SIG-M5 treated with dmso at 0.1 percent for 504 hours (cell line): Measurements from ENCODE around the gene SF1.
A peak's percentile ranks its signal among the peaks of the same experiment; 100 is the strongest.

ENCODE experiments used
- DNase-seq: peaks from one replicate; lab custom pipeline; 2025; ENCODE audit not compliant: unreplicated experiment; lab: John Stamatoyannopoulos, UW

Gene SF1

DNA sequence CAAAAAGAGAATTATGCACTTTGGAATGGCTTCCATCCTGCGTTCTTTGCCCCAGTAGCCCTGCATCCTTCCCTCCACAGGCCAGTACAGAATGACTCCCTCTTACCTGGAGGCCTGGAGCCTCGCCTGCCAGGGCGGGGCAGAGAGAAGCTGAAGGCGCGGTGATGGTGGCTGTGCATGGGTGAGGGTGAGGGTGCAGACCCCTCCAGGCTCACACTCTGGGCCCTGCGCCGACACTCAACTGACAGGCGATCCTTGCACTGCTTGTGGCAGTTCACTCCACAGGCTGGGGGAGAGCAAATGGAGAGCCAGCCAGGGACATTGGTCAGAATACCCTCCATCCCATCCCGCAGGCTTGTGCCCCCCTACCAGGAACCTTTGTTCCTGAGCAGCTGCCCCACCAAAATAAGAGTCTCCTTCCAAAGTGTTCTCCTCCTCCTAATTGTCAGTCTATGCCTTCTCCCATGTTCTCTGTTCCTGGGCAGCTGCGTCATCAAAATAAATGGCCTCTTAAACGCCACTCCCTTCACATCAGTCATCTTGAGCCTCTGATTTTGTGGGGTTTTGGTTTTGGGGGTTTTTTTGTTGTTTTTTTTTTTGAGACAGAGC lies 49.5 kb downstream of the SF1 start:
- DNase-seq, result no peak

DNA sequence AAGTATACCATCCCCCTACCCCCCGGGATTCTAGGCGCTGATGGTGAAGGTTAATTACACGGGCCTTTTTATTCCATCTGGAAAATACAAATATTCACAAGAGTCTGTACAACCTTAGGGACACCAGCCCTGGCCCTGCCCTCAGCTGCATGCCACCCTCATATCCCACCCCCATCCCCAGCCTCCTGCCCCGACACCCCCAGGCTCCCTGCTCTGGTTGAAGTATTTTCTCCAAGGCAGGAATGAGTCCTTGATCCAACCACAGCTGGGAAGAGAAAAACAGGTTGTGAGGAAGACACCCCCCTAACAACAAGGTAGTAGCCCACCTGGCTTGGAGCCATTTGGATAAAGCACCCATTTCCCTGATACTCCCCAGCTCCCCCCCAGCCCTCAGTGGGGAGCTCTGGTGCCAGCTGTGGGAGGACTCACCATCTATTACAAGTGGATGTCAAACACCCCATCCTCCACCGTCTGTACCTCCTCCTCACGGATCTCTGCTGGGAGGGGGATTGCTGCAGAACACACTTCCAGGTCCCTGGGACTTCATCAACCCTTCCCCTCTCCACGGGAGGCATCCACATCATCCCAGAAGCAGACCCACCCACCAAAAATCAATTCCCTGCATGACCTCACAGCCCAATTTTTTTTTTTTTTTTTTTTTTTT lies 51.3 kb downstream of the SF1 start:
- DNase-seq, result no peak

DNA sequence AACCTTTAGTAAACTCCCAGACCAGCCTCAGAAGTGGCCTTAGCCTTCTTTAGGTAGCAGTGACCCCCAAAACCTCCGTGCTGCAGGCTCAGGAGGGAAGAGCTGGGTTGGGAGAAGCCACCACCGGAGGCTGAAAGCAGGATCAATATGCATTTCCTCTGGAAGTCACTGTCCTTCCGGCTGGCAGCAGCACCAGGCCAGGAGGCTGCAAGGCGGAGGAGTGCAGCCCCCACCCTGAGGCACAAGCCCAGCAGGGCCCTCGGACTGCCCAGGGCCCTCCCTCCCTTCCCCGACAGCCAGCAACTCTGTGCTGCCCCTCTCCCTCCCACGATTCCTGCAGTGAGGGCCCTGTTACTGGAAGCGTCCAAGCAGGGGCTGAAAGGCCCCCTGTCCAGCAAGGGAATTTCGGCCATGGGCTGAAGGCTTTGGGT lies 52.1 kb downstream of the SF1 start:
- no peak for DNase-seq

DNA sequence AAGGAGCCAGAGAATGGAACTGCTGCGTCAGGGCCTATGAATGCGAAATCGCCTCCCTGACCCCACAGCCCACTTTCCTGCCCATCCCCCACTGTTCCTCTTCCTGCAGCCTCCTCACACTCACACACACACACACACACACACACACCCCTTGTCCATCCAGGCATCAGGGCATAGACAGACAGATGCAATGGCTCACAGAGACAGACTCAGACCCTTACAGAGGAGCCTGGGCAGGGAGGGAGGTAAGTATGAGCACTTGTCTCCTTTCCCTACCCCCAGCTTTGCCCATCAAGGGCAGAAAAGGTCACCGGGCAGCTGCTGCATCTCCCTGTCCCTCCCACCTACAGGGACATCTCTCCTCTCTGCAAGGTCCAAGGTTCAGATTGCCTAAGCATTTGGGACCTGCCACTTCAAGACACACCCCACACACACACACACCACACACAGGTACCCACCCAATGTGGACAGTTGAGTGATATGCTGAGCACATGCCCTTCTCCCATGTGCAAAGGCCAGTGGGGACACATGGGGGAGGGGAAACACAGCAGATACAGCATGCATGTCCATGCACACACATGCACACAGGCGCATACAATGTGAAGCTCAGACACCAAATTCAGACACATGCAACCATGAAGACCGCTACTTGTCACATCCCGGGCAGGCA lies 53.3 kb downstream of the SF1 start:
- no peak for DNase-seq

DNA sequence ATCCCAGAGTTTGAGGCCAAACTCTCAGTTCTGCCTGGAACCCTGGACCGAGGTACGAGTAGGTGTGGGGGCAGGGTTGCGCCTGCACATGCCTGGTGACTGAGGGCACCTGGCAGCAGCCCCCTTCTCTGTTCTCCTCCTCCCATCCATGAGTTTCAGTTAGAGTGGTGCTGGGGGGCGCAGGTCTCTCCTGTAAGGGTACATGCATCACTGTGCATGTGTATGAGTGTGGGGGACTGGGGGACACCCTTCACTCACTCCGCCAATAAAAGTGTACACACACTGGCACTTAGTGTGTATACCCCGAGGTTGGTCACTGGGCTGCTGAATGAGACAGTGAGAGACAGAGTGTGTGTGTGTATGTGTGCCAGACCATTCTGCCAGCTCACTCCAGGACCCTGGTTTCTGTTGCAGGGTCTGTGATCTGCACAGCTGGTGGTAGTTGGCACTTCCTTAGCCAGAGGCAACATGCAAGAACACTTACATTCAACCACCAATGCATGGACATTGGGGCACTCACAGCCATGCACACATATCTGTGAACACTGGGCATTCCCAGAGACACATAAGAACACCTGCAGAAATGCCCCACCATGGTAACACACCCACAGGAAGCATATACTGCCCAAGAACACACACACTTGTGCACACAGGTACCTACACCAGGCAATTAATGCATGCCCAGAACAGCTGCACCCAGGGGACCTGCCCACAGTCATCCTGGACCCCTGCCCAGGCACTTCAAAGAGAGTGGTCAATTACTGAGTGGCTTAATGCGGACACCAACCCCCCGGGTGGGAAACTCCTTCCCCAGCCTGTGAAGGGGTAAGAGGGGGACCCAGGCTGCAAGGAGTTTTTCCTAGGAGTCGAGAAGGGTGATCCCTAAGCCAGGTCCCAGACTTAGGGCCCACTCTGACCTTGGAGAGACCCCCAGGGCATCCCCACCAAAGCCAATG lies 54.2 kb downstream of the SF1 start:
- no peak for DNase-seq

DNA sequence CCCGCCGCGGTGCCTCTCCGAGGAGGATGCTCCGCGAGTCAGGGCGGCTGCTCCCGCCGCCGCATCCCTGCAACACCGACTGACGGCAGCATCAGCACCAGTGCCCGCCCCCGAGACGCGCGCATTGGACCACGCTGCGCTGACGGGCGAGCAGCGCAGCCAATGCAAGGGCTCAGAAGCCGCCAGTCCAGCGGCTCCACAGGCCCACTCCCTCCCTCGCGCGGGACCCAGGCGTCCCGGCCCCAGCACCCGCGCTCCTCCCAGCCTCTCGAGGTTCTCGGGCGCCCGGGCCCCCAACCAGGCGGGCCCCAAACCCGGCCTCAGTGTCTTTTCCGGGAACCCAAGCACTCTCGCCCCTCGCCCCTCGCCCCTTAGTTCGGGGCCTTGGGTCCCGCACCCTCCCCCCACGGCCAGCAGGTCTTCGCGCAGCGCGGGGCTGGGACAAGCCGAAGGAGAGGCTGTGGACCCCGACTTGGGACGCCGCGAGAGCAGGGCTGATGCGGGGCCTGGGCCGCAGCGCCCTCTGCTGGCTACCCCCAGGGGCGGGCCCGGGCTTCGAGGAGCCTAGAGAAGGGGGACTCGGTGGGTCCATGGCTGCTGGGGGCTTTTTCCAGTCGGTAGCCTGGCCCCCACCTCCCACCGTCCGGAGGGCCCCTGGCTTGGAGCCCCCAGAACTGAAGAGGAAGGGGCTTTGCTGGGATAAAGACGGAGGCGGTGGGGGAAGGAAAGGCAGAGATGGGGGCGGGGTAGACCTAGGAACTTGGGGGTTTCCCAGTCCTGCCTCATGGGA lies 55.0 kb downstream of the SF1 start, which contains the start of gene NRXN2:
Gene NRXN2, minus strand, starts transcription at position 81 of the 790 bp plus-strand sequence. CDS start 9,498 bp downstream, outside the sequence.
- DNase-seq, result peak; percentile 70

DNA sequence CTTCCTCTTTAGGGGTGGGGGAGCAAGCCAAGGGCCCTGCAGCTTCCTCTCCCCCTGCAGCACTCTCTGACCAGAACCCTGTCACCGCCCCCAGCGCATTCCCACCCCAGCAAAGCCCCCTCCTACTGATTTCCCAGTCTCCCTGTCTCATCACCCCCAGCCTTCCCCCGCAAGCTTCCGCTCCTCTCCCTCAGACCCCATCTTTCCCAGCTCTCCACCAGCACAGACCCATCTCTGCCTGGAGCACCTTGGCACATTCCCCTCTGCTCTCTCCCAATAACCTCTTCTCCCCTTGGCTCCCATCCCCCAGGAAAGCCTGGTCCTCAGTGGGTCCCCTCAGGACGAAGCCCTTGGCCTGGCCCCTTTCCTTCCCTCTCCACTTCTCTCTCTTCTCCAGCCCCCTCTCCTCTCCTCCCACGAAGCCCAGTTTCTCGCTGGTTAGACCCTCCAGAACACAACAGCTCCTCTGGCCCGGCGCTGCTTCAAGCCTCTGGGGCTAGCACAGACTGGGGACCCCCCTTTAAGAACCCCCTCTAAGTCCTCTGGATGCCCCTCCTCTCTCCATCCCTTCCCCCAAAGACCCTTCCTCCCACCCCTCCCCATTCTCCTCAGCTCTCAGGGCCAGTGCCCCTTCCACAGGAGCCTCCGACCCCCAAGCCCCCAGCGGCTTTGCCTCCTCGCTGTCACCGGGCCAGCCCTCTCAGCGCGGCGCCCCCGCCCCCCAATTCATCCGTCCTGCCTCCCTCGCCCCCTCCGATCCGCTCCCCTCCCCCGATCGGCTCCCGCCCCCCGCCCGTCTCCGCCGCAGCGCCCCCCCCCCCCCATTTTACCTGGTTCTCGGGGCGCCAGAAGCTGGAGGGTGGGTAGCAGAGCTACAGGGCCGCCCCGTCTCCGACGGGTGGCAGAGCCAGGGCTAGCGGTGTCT lies 55.9 kb downstream of the SF1 start:
- DNase-seq, result no peak

DNA sequence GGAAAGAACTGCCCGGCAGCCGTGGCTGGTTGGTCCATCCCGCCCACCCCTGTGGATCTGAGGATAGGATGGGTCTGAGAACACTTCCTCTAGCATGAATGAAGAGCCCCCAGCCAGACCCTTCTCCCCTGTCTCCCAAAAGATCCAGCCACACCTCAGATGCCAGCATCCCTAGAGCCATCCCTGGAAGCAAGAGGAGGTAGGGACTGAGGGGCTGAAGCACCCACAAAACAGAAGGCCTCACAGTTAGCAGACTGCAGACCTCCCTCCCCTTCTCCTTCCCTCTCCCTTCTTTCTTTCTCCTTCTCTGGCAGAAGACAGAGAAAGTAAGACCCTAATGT lies 57.0 kb downstream of the SF1 start:
- DNase-seq, result no peak

DNA sequence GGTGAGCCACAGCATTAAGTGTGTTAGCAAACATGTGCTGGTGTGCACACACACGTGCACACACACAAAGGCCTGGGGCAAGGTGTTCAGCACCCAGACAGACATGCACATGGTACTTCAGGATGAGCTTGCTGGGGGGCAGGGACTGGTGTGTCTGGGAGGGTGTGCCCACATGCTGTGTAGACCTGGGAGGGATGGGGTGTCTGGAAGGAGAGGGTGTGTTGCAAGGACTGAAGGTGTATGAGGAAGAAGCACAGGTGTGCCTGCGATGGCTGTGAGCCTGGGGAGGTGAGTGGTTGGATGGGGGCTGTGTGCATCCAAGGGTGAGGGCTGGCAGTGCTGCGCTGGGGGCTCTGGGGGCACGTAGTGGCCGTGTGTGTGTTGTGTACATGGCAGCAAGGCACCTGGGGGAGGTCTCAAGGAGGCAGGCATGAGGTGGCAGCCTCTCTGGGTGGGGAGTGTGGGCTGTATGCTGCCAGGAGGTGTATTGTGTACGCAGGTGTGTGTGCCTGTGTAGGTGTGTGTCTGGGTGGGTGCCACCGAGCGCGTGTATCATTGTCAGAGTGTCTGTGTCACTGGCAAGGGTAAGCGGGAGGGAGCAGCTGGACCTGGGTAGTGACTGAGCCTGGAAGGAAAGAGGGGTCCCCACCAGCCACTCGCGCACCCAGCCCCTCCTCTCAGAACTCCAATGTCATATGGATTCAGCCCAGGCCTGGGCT lies 57.5 kb downstream of the SF1 start:
- no peak for DNase-seq

DNA sequence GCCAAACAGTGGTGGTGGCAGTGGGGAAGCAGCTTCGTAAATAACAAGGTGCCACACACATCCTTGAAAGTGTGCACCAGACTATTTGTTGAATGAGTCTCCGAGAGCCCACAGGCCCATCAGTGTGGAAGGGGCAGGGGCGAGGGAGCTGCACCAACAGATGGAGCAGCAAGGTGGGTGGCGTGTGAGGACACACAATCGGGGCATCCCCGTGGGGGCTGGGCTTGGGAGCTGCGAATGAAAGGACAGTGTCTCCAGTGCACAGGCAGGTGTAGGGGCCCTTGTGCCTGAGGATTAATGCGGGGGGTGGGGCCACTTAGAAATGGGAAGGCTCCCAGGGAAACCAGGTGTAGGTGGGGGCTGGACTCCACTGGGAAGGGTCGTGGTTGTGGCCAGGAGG lies 58.2 kb downstream of the SF1 start:
- no peak for DNase-seq

DNA sequence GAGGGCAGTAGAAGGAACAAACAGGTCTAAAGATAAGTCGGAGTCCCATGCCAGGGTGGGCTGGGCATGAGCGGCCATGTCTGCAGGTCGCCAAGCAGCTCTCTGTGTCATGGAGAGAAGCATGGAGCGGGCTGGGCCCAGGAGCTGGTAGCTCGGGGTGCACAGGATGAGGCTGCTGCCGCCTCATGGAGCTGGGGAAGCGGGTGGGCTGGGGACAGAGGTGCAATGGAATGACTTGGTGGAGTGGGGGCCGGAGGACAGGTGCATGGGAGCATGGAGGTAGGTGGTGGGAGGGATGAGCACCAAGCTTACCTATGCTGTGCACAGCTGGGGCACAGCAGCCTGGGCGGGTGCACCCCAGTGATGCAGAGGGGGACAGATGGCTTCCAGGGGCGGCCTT lies 58.9 kb downstream of the SF1 start:
- no peak for DNase-seq

DNA sequence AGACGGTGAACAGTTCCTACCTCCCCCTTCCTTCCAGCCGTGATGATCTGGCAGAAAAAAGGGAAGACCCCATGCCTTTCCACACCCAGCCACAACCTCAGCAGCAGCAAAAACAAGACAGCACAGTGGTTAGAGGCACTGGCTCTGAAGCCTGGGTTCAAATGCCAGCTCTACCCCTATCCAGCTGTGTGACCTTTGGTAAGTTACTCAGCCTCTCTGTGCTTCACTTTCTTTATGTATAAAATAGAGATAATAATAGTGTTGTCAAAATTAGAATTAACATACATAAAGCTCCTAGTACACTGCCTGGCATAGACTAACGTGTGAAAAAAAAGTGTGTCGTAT lies 59.6 kb downstream of the SF1 start:
- DNase-seq, result no peak

DNA sequence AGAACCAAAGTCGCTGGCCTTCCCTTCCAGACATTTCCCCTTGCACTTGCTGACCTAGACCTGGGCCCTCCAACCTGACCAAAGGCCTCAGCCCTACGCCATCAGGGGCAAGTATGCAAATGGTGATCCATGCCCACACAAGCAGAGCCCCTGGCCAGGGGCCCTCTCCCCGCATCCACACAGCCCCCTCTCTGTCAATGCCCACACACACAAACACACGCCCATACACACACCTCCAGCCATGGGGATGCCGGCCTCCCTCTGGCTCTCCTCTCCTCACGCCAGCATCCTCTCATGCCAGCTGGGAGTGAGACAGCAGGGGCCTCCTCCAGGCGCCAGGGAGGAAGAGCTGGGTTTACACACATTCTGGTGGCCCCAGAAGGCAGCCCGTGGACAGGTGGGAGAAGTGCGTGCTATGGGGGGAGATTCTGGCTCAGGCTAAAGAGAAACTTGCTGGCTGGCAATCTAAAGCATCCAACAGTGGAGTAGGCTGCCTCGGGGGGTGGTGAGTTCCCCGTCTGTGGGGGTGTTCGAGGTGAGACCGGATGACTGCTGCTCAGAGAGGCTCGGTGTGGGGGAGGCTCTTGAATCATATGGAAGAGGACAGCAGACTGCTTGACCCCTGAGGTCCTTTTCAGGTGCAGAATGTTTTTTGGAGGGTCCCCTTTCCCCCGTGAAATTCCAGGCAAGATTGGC lies 60.1 kb downstream of the SF1 start:
- DNase-seq, result no peak

DNA sequence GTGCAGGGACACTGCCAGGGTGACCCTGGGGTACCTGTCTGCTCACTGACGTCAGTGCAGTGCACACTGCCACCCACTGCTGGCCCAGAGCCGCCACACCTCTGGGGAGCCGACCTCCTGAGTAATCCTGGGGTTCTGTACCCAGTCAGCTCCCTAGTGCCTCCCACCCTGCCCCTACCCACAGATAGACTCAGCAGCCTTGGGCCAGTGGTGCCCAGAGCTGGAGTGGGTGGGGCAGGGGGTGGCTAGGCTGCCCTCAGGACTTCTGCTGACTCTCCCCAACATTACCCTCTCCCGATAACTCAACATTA lies 61.1 kb downstream of the SF1 start:
- no peak for DNase-seq

DNA sequence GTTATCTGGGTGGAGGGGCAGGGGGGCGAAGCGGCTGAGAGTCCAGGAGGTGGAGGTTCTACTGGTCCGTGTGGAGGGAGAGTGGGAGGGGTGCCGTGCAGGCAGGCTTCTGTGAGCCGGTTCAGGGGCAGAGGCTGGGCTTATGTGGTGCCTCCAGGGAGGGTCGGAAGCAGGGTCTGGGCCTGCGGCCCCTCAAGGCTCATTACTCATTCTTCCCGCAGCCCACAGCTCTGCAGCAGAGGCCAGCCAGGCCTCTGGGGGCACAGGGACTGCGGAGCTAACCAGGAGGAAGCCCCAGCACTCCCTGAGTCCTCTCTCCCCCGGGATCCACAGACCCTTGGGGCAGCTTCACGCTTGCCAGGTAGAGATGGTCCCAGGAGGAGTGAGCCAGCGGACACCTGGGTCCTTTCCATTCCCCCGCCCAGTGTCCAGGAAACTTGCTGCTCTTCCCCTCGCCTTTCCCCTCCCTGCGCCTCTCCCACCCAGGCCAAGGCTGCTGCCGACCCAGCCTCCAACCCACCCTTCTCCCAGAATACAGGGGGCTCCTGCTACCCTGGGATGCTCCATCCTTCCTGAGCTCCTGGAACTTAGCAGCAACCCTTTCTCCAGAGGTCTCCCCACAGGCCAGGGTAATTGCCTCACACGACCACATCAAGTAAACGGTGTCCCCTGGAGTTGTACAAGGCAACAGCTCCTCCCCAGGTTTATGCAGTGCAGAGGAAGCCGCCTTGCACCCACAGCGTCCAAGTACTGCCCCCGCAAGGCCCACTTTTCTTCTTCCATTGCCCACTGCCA lies 61.7 kb downstream of the SF1 start:
- no peak for DNase-seq

DNA sequence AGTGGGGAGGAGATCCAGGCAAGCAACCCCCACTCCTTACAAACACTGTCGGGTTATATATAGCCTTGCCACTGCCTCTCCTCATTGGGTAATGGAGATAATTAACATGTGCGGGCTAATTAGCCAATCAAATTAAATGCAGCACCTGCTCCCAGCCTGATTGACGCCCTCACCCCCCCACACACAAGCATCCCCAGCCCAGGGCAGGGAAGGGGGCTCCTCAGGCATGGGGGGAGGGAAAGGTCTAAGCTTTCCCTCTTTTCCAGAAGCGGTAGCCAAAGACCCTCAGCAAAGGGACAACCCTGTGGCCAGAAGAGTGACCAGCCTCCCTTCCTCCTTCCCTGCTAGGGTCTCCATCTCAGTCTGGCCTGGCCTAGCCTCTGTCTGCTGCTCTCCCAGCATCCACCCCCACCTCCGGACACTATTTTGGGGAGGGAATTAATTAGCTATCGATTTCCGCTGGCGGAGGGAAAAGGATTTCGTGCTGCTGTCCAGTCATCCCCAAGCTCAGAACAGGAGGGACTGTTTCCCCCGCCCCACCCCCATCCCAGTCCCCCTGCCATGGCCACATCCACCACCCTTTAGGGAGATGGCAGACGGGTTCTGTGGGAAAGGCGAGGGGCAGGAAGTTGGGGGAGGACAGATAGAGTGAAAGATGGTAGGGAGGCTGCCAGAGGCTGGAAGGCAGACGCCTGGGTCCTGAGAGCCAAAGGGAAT lies 62.4 kb downstream of the SF1 start:
- no peak for DNase-seq

DNA sequence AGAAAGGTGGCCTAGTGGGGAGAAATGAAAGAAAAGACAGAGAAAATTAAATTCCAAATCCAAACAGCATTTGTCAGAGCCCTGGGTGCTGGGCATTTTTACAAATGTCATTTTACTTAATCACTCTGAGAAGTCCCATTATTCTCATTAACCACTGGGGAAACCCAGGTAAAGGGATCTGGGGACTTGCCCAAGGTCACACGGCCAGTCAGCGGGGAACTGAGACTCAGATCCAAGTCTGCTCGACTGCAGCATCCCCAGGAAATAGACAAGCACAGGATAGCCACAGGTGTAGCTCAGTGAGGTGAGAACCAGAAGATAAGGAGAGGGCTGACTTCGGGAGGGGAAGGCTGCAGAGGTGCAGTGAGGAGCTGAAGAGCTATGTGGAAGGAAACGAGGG lies 63.2 kb downstream of the SF1 start:
- DNase-seq, result no peak
